Measurements from ENCODE around the gene CD34. TPM values are rescaled to one million over a fixed set of nuclear protein-coding genes. Genes with fewer than 3 reads are reported as not detected.

The CD34 gene
- total RNA-seq, 1 experiment from 2014 or later = 0.11 TPM

GRCh38 chr1:207844371-207844770, 66.6 kb downstream of the CD34 start:
- no peak for DNase-seq (ENCODE audit: low read depth in 1 of 2, low spot score in 2 of 2)
- no peaks in the 10 kb centered on the region for H3K27me3 ChIP-seq (replicated peaks)
- H3K9me3 ChIP-seq (replicated peaks) = no peaks in the 10 kb centered on the region
- no peaks in the 10 kb centered on the region; the same call in 1 of the 2 replicates for H3K36me3 ChIP-seq
- H3K27ac ChIP-seq = no peak overlapping the region
- H3K4me3 ChIP-seq = no peak overlapping the region
- H3K4me1 ChIP-seq (replicated peaks) = 0 out of 2 replicates have a peak, but pooled peaks cover 3% of the 10 kb centered on the region

- Histone ChIP-seq H3K9me3 (replicated peaks) (no peaks in the 10 kb centered on the region), H3K27ac (no peak overlapping the region), H3K27me3 (replicated peaks) (no peaks in the 10 kb centered on the region), H3K4me1 (replicated peaks) (no peaks in the 10 kb centered on the region), H3K4me3 (no peak overlapping the region), H3K36me3 (no peaks in the 10 kb centered on the region; the same call in 1 of the 2 replicates)
- DNase-seq (ENCODE audit: low read depth in 1 of 2, low spot score in 2 of 2) = no peak
Measured at GRCh38 chr1:207842506-207842905, 68.4 kb downstream of the CD34 start.

- no peaks in the 10 kb centered on the region; the same call in 1 of the 2 replicates for H3K36me3 ChIP-seq
- H3K27me3 ChIP-seq (replicated peaks) = no peaks in the 10 kb centered on the region
- H3K4me1 ChIP-seq (replicated peaks) = no peaks in the 10 kb centered on the region
- no peak overlapping the region for H3K27ac ChIP-seq
- DNase-seq (ENCODE audit: low read depth in 1 of 2, low spot score in 2 of 2) = no peak
- H3K4me3 ChIP-seq = no peak overlapping the region
- no peaks in the 10 kb centered on the region for H3K9me3 ChIP-seq (replicated peaks)
Measured at GRCh38 chr1:207841901-207842300, 69.0 kb downstream of the CD34 start.

DNA sequence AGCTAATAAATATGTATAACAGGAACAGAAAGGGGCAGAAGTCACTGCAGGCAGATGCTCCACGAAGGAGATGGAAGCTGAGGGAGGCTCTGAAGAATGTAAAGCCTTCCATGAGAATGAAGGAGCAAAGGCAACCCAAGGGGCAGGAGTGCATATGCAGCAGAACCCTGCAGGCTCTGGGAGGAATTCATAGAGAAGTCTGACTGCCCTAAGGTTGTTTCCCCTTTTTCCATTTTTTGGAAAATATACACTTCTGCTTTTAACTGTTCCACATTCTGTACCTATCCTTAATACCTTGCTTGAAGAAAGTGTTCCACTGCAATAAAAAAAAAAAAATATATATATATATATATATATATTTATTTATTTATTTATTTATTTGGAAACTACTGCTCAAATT, 69.6 kb downstream of the CD34 start:
- H3K4me3 ChIP-seq = no peak overlapping the region
- H3K27ac ChIP-seq = no peak overlapping the region
- DNase-seq (ENCODE audit: low read depth in 1 of 2, low spot score in 2 of 2) = no peak
- no peaks in the 10 kb centered on the region for H3K27me3 ChIP-seq (replicated peaks)
- H3K36me3 ChIP-seq = no peaks in the 10 kb centered on the region; the same call in 1 of the 2 replicates
- H3K9me3 ChIP-seq (replicated peaks) = no peaks in the 10 kb centered on the region
- no peaks in the 10 kb centered on the region for H3K4me1 ChIP-seq (replicated peaks)

- Histone ChIP-seq H3K36me3 (no peaks in the 10 kb centered on the region; the same call in 1 of the 2 replicates), H3K27me3 (replicated peaks) (no peaks in the 10 kb centered on the region), H3K4me1 (replicated peaks) (no peaks in the 10 kb centered on the region), H3K9me3 (replicated peaks) (no peaks in the 10 kb centered on the region), H3K27ac (no peak overlapping the region), H3K4me3 (no peak overlapping the region)
- DNase-seq (ENCODE audit: low read depth in 1 of 2, low spot score in 2 of 2) = no peak
Measured at GRCh38 chr1:207840380-207840779, 70.5 kb downstream of the CD34 start.

DNA sequence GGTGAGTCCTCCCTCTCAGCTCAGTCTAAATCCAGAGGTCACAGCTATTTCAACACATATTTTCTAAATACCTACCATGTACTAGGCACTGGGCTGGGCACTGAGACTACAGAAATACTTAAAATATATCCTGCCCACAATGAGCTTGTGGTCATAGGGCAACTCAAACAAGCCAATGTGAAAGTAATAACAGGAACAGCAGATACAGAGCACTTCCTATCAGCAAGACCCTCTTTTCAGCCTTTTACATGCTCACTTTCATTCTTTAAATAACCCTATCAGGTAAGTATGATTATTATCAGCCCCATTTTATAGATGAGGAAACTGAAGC, 71.9 kb downstream of the CD34 start:
- no peaks in the 10 kb centered on the region; the same call in 1 of the 2 replicates for H3K36me3 ChIP-seq

GRCh38 chr1:207838156-207839082, 72.5 kb downstream of the CD34 start:
- no peak for DNase-seq (ENCODE audit: low read depth in 1 of 2, low spot score in 2 of 2)
- no peak overlapping the region for H3K4me3 ChIP-seq
- no peak overlapping the region for H3K27ac ChIP-seq
- no peaks in the 10 kb centered on the region for H3K9me3 ChIP-seq (replicated peaks)
- H3K4me1 ChIP-seq (replicated peaks) = no peaks in the 10 kb centered on the region
- H3K36me3 ChIP-seq = no peaks in the 10 kb centered on the region; the same call in 1 of the 2 replicates
- no peaks in the 10 kb centered on the region for H3K27me3 ChIP-seq (replicated peaks)

More for the DNA sequence above, 71.9 kb downstream of the CD34 start:
- DNase-seq (ENCODE audit: low read depth in 1 of 2, low spot score in 2 of 2) = no peak
- Histone ChIP-seq H3K9me3 (replicated peaks) (no peaks in the 10 kb centered on the region), H3K4me3 (no peak overlapping the region), H3K4me1 (replicated peaks) (no peaks in the 10 kb centered on the region), H3K27me3 (replicated peaks) (no peaks in the 10 kb centered on the region), H3K27ac (no peak overlapping the region)

DNA sequence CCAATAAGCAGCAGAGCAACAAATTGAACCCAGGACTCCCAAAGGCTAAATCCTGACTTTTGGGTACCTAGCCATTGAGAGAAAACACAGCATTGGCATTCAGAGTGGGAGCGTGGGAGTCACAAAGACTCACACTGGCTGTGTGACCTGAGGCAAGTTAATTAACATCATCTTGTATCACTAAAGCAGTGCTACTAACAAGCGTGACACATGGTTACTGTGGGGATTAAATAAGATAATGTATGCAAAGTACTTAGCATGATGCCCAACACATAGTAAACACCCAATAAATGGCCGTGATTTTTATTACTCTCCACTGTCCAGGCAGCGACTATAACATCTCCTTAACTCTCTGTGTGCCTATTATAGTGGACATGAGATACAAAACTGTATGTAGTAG, 73.3 kb downstream of the CD34 start:
- H3K36me3 ChIP-seq = no peaks in the 10 kb centered on the region; the same call in 1 of the 2 replicates
- no peak overlapping the region for H3K4me3 ChIP-seq
- no peak for DNase-seq (ENCODE audit: low read depth in 1 of 2, low spot score in 2 of 2)
- H3K27me3 ChIP-seq (replicated peaks) = no peaks in the 10 kb centered on the region
- H3K4me1 ChIP-seq (replicated peaks) = no peaks in the 10 kb centered on the region
- no peaks in the 10 kb centered on the region for H3K9me3 ChIP-seq (replicated peaks)
- no peak overlapping the region for H3K27ac ChIP-seq

DNA sequence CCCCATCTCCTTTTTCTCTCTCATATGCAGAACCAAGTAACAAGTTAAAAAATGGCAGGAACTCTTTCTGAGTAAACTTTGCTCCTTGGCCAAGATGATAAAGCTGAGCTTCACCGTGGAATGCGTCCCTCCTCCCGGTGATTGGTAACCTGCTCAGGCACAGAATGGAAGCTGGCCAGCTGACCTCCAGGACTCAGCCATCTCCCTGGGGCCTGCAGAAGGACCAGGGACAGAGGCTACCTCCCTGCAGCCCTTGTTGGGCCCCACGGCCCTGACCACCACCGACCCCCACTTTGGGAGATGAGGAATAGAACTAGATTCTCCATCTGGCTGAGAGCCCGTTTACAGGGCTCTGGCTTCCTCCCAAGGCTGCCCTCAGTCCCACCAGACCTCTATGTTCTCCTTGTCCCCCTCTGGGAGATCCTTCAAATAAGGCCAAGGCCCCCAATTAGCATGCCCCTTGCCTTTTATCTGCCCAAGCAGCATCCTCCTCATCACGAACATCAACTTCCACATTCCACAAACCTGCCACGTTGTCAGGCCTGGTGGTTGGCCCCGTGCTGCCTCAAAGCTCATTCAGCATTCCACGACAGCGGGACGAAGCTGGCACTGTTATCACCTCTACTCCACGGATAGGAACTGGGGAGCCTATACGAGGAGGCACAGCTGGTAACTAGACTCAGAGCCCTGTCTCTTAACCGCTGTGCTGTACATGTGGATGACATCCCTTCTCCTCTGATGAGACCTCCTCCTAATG, 74.2 kb downstream of the CD34 start:
- Histone ChIP-seq H3K27me3 (replicated peaks) (no peaks in the 10 kb centered on the region), H3K27ac (no peak overlapping the region), H3K4me3 (no peak overlapping the region), H3K36me3 (no peaks in the 10 kb centered on the region), H3K4me1 (replicated peaks) (no peaks in the 10 kb centered on the region; the same call in 1 of the 2 replicates), H3K9me3 (replicated peaks) (no peaks in the 10 kb centered on the region)
- DNase-seq (ENCODE audit: low read depth in 1 of 2, low spot score in 2 of 2) = no peak

GRCh38 chr1:207835958-207836357, 75.0 kb downstream of the CD34 start:
- Histone ChIP-seq H3K36me3 (no peaks in the 10 kb centered on the region), H3K4me1 (replicated peaks) (no peaks in the 10 kb centered on the region; the same call in 1 of the 2 replicates), H3K4me3 (no peak overlapping the region), H3K9me3 (replicated peaks) (no peaks in the 10 kb centered on the region), H3K27ac (no peak overlapping the region), H3K27me3 (replicated peaks) (no peaks in the 10 kb centered on the region)
- DNase-seq (ENCODE audit: low read depth in 1 of 2, low spot score in 2 of 2) = no peak

GRCh38 chr1:207833956-207834660, 76.8 kb downstream of the CD34 start:
- Histone ChIP-seq H3K4me1 (replicated peaks) (no peaks in the 10 kb centered on the region; the same call in 1 of the 2 replicates), H3K4me3 (no peak overlapping the region), H3K9me3 (replicated peaks) (no peaks in the 10 kb centered on the region), H3K27me3 (replicated peaks) (no peaks in the 10 kb centered on the region), H3K36me3 (no peaks in the 10 kb centered on the region), H3K27ac (no peak overlapping the region)
- no peak for DNase-seq (ENCODE audit: low read depth in 1 of 2, low spot score in 2 of 2)

- no peak overlapping the region for H3K27ac ChIP-seq
- H3K4me3 ChIP-seq = no peak overlapping the region
- no peaks in the 10 kb centered on the region; the same call in 1 of the 2 replicates for H3K4me1 ChIP-seq (replicated peaks)
- no peaks in the 10 kb centered on the region for H3K27me3 ChIP-seq (replicated peaks)
- no peaks in the 10 kb centered on the region for H3K9me3 ChIP-seq (replicated peaks)
- no peak for DNase-seq (ENCODE audit: low read depth in 1 of 2, low spot score in 2 of 2)
- no peaks in the 10 kb centered on the region for H3K36me3 ChIP-seq
Measured at GRCh38 chr1:207833381-207833780, 77.5 kb downstream of the CD34 start.

DNA sequence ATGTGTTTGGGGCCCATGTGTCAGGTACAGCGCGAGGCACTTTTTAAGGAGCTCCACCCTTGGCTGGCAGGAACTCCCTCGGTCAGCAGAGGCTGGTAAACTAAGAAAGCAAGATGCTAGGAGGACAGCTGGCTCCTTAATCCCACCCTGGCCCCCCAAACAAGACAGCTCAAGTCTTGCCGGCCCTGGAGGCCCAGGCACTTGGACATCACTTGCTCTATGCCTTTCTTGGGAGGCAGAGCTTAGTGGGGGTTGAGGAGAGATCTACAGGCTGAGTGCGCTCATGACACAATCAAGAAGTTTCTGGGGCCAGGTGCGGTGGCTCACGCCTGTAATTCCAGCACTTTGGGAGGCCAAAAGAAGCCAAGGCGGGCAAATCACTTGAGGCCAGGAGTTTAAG, 78.1 kb downstream of the CD34 start:
- Histone ChIP-seq H3K4me3 (no peak overlapping the region), H3K4me1 (replicated peaks) (no peaks in the 10 kb centered on the region; the same call in 1 of the 2 replicates), H3K27ac (no peak overlapping the region), H3K9me3 (replicated peaks) (no peaks in the 10 kb centered on the region), H3K36me3 (no peaks in the 10 kb centered on the region), H3K27me3 (replicated peaks) (no peaks in the 10 kb centered on the region)
- DNase-seq (ENCODE audit: low read depth in 1 of 2, low spot score in 2 of 2) = no peak

Data from SJSA1 (cell line).